ENCODE data around the gene ST8SIA3.
"Not testable (repeated sequence)": the region's sequence is repeated elsewhere in the genome, so short reads cannot be mapped to it uniquely, and the experiment has no call there.

The ST8SIA3 gene

GRCh38 chr18:57366528-57367081 lies 14.2 kb downstream of the ST8SIA3 start:
- DNase-seq: no peak

- DNase-seq: no peak
Observed at GRCh38 chr18:57372444-57372843, 20.1 kb downstream of the ST8SIA3 start.

GRCh38 chr18:57373017-57373416 lies 20.7 kb downstream of the ST8SIA3 start:
- DNase-seq: no peak

GRCh38 chr18:57376503-57376902 lies 24.1 kb downstream of the ST8SIA3 start:
- DNase-seq: no peak

GRCh38 chr18:57389271-57389670 lies 36.9 kb downstream of the ST8SIA3 start:
- DNase-seq: no peak

GRCh38 chr18:57390044-57390443 lies 37.7 kb downstream of the ST8SIA3 start:
- no peak for DNase-seq

- DNase-seq: not testable (repeated sequence)
Observed at GRCh38 chr18:57394749-57395148, 42.4 kb downstream of the ST8SIA3 start.

- not testable (repeated sequence) for DNase-seq
Observed at GRCh38 chr18:57396831-57397230, 44.5 kb downstream of the ST8SIA3 start.

GRCh38 chr18:57397440-57398132 lies 45.2 kb downstream of the ST8SIA3 start:
- no peak for DNase-seq

GRCh38 chr18:57404345-57404744 lies 52.0 kb downstream of the ST8SIA3 start:
- DNase-seq: no peak

GRCh38 chr18:57409650-57410049 lies 57.3 kb downstream of the ST8SIA3 start:
- DNase-seq: no peak

GRCh38 chr18:57410749-57411148 lies 58.4 kb downstream of the ST8SIA3 start:
- DNase-seq: no peak

- DNase-seq: no peak
Observed at GRCh38 chr18:57416542-57416941, 64.2 kb downstream of the ST8SIA3 start.

Data from NCI-H524 (cell line).